GM12865 (cell line): Measurements from ENCODE around the gene DCAF8.

Source experiments
- DNase-seq: peaks from one replicate; pipeline ENCODE4 v3.0.0; 2010; ENCODE audit warnings: low read depth
- H3K4me3 ChIP-seq: 2 replicates; pipeline ENCODE4 v1.5.1; 2011; ENCODE audit warnings: mild to moderate bottlenecking, low read depth, low read length, control low read depth
- CTCF ChIP-seq: IDR thresholded peaks from 2 replicates; pipeline ENCODE4 v1.5.1; 2011; ENCODE audit warnings: low read length, control low read depth, low read depth, inconsistent platforms; ENCODE audit not compliant: insufficient read depth; ENCODE audit errors: missing control alignments

Gene DCAF8

GRCh38 chr1:160219062-160219929 lies 43.1 kb downstream of the DCAF8 start:
- no peak overlapping the region for H3K4me3 ChIP-seq
- peak; percentile 22 for TF ChIP-seq CTCF
- DNase-seq: peak; percentile 29

DNA sequence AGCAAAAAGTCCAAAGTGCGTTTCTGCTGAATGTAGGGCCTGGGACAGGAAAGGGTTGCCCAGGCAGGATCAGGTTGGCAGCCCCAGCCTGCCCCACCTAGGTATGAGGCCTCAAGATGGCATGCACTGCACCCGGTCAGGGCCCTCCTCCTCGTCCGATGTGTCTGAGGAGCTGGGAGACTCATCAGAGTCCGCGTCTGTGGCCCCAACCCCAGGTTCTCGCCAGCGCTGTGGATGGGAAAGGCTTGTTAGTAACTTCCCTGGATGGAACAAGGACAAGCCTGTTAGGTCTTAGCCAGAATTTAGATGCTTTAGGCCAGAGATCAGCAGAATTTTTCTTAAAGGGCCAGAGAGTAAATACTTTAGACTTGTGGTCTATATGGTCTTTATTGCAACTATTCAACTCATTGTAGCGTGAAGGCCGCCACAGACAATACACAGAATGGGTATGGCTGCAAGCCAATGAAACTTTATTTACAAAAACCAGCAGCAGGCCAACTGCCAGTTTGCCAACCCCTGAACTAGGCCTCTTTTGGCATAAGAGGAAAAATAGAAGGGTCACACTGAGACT lies 44.8 kb downstream of the DCAF8 start:
- H3K4me3 ChIP-seq: no peak overlapping the region
- TF ChIP-seq CTCF: no peak
- DNase-seq: no peak

- H3K4me3 ChIP-seq: no peak overlapping the region
- TF ChIP-seq CTCF: no peak
- no peak for DNase-seq
These were observed 46.0 kb downstream of the DCAF8 start for GRCh38 chr1:160216301-160216700.

GRCh38 chr1:160214481-160215140 lies 47.7 kb downstream of the DCAF8 start:
- no peak for DNase-seq
- H3K4me3 ChIP-seq: no peak overlapping the region
- TF ChIP-seq CTCF: no peak

GRCh38 chr1:160211046-160211790 lies 51.1 kb downstream of the DCAF8 start:
- TF ChIP-seq CTCF: no peak
- H3K4me3 ChIP-seq: no peak overlapping the region
- no peak for DNase-seq

DNA sequence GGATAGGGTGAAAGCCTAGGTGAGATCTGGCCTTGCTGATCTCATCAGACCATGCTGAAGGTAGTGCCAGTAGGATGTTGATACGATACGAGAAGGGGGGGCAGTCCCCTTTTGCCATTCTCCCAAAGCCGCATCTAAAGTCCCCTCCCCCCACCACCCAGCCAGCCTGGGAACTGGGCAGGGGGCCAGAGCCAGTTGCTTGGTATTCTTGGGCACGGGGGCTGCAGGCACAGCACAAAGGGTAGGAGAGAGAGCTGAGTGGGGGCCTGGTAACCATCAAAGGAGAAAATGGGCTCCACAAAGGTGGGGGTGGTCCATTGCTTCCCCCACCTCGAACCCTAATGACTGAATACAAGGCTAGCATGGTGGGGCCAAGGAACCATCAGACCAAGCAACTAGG lies 51.8 kb downstream of the DCAF8 start:
- H3K4me3 ChIP-seq: no peak overlapping the region
- TF ChIP-seq CTCF: no peak

More for the DNA sequence above, 51.8 kb downstream of the DCAF8 start:
- DNase-seq: no peak
